IMR-90 (cell line): ENCODE data around the gene C1QL4. TPM values are rescaled to one million over a fixed set of nuclear protein-coding genes. Genes with fewer than 3 reads are reported as not detected.

Experiments
- ATAC-seq: fragments of 200-7000 bp; cut with Tn5 transposase; 2 replicates; pipeline ENCODE4 v1.9.1; 2020; ENCODE audit warnings: low read depth, mild to moderate bottlenecking, moderate library complexity
- BruUV-seq: library from RNA; stranded (reverse); fragments of 400-500 nt; replicated peaks from 2 replicates; lab custom pipeline; 2021; lab: Mats Ljungman, UMichigan
- CTCF ChIA-PET: fragments of 300-600 bp; formaldehyde crosslinking; extraction: SDS; loops from one replicate; lab custom pipeline; 2021; ENCODE audit warnings: antibody characterized with exemption; lab: Yijun Ruan, JAX
- POLR2A ChIA-PET: fragments of 300-600 bp; sonication (Branson Sonifier 250); formaldehyde crosslinking; loops from one replicate; lab custom pipeline; 2022; ENCODE audit warnings: antibody characterized with exemption; ENCODE audit not compliant: unreplicated experiment; lab: Charles Lee
- DNase-seq: peaks from one replicate; pipeline ENCODE4 v3.0.0; 2013
- H2AFZ ChIP-seq: replicated peaks from 2 replicates; pipeline ENCODE3; 2013; ENCODE audit warnings: low read length, mild to moderate bottlenecking; ENCODE audit not compliant: poor library complexity
- H2AK5ac ChIP-seq: 2 replicates; pipeline ENCODE4 v1.6.1; 2013; ENCODE audit warnings: low read depth, low read length, inconsistent platforms
- H2AK9ac ChIP-seq: replicated peaks from 2 replicates; pipeline ENCODE3; 2013; ENCODE audit warnings: mild to moderate bottlenecking, low read depth, low read length, moderate library complexity; ENCODE audit not compliant: poor library complexity
- H2BK120ac ChIP-seq: 2 replicates; pipeline ENCODE4 v1.6.1; 2013; ENCODE audit warnings: low read depth, low read length, inconsistent platforms
- H2BK15ac ChIP-seq: 3 replicates; pipeline ENCODE4 v1.6.1; 2013; ENCODE audit warnings: low read depth, low read length, inconsistent platforms
- H2BK20ac ChIP-seq: 2 replicates; pipeline ENCODE4 v1.6.1; 2013; ENCODE audit warnings: low read depth, mild to moderate bottlenecking, inconsistent platforms, low read length, moderate library complexity
- H2BK5ac ChIP-seq: 2 replicates; pipeline ENCODE4 v1.6.1; 2013; ENCODE audit warnings: mild to moderate bottlenecking, low read depth, low read length, inconsistent platforms; ENCODE audit not compliant: poor library complexity, severe bottlenecking
- H3K14ac ChIP-seq: replicated peaks from 2 replicates; pipeline ENCODE4 v1.6.1; 2013; ENCODE audit warnings: low read depth, low read length, inconsistent platforms
- H3K18ac ChIP-seq: 2 replicates; pipeline ENCODE4 v1.6.1; 2013; ENCODE audit warnings: low read depth, low read length, control low read depth
- H3K23ac ChIP-seq: 2 replicates; pipeline ENCODE4 v1.6.1; 2013; ENCODE audit warnings: low read depth, low read length, inconsistent platforms
- H3K27ac ChIP-seq: 2 replicates; pipeline ENCODE4 v1.5.1; 2013; ENCODE audit warnings: mild to moderate bottlenecking, control low read depth, low read length; ENCODE audit not compliant: insufficient read depth
- H3K27me3 ChIP-seq: 2 replicates; pipeline ENCODE4 v1.6.1; 2013; ENCODE audit warnings: low read length; ENCODE audit not compliant: control insufficient read depth, insufficient read depth
- H3K36me3 ChIP-seq: 2 replicates; pipeline ENCODE4 v1.6.1; 2013; ENCODE audit warnings: low read length, mixed read lengths; ENCODE audit not compliant: control insufficient read depth, insufficient read depth
- H3K4ac ChIP-seq: 2 replicates; pipeline ENCODE4 v1.6.1; 2013; ENCODE audit warnings: low read depth, low read length, inconsistent platforms
- H3K4me1 ChIP-seq: 2 replicates; pipeline ENCODE4 v1.6.1; 2013; ENCODE audit warnings: low read length, mixed read lengths; ENCODE audit not compliant: control insufficient read depth, insufficient read depth
- H3K4me2 ChIP-seq: 2 replicates; pipeline ENCODE4 v1.6.1; 2013; ENCODE audit warnings: low read depth, mild to moderate bottlenecking, control low read depth, low read length, moderate library complexity
- H3K4me3 ChIP-seq: 2 replicates; pipeline ENCODE4 v1.5.1; 2013; ENCODE audit warnings: low read depth, mild to moderate bottlenecking, control low read depth, low read length, moderate library complexity; ENCODE audit not compliant: insufficient read depth
- H3K56ac ChIP-seq: 2 replicates; pipeline ENCODE4 v1.6.1; 2013; ENCODE audit warnings: low read length, inconsistent platforms; ENCODE audit not compliant: insufficient read depth; ENCODE audit errors: extremely low read depth
- H3K79me1 ChIP-seq, 2 experiments: 2 replicates each; pipeline ENCODE4 v1.6.1; 2013; ENCODE audit warnings: low read length in 2 of 2, inconsistent platforms in 1 of 2, low read depth in 1 of 2
- H3K9ac ChIP-seq: 2 replicates; pipeline ENCODE4 v1.6.1; 2013; ENCODE audit warnings: low read depth, low read length, control low read depth
- H3K9me1 ChIP-seq: 2 replicates; pipeline ENCODE4 v1.6.1; 2013; ENCODE audit warnings: low read length, inconsistent platforms; ENCODE audit not compliant: insufficient read depth
- H3K9me3 ChIP-seq: 2 replicates; pipeline ENCODE4 v1.6.1; 2013; ENCODE audit warnings: low read length; ENCODE audit not compliant: control insufficient read depth, insufficient read depth
- H4K20me1 ChIP-seq: 2 replicates; pipeline ENCODE4 v1.6.1; 2013; ENCODE audit warnings: low read length, inconsistent platforms; ENCODE audit not compliant: insufficient read depth
- H4K5ac ChIP-seq: 2 replicates; pipeline ENCODE4 v1.6.1; 2013; ENCODE audit warnings: mild to moderate bottlenecking, low read depth, low read length, control low read depth
- H4K8ac ChIP-seq, 2 experiments: 2 replicates each; pipeline ENCODE4 v1.6.1; 2013; ENCODE audit warnings: low read depth in 2 of 2, low read length in 2 of 2, control low read depth in 1 of 2, inconsistent platforms in 1 of 2
- H4K91ac ChIP-seq: 2 replicates; pipeline ENCODE4 v1.6.1; 2013; ENCODE audit warnings: low read depth, low read length, inconsistent platforms; ENCODE audit not compliant: insufficient read depth
- BHLHE40 ChIP-seq: fragments of 150-350 bp; IDR thresholded peaks from 2 replicates; pipeline ENCODE4 v1.6.1; 2016; ENCODE audit warnings: mild to moderate bottlenecking, low read depth, low read length
- CEBPB ChIP-seq: IDR thresholded peaks from 2 replicates; pipeline ENCODE4 v1.6.1; 2012; ENCODE audit warnings: low read depth, low read length, improper control_type of control experiment
- CHD1 ChIP-seq: IDR thresholded peaks from 2 replicates; pipeline ENCODE4 v1.6.1; 2012; ENCODE audit warnings: low read depth, low read length, improper control_type of control experiment
- CTCF ChIP-seq: conservative IDR thresholded peaks from 2 replicates; pipeline ENCODE4 v1.5.1; 2012; ENCODE audit warnings: mild to moderate bottlenecking, low read depth, low read length, improper control_type of control experiment
- ELK1 ChIP-seq: fragments of 150-350 bp; IDR thresholded peaks from 2 replicates; pipeline ENCODE4 v1.6.1; 2016; ENCODE audit warnings: low read depth, mild to moderate bottlenecking, low read length, moderate library complexity, borderline replicate concordance
- FOS ChIP-seq: fragments of 150-350 bp; IDR thresholded peaks from 2 replicates; pipeline ENCODE4 v1.6.1; 2016; ENCODE audit warnings: low read depth, low read length
- MAFK ChIP-seq: IDR thresholded peaks from 2 replicates; pipeline ENCODE4 v1.6.1; 2012; ENCODE audit warnings: low read depth, low read length, improper control_type of control experiment
- MAZ ChIP-seq: IDR thresholded peaks from 2 replicates; pipeline ENCODE4 v1.6.1; 2012; ENCODE audit warnings: low read depth, mild to moderate bottlenecking, low read length, improper control_type of control experiment, moderate library complexity, borderline replicate concordance
- MXI1 ChIP-seq: IDR thresholded peaks from 2 replicates; pipeline ENCODE4 v1.6.1; 2012; ENCODE audit warnings: low read depth, mild to moderate bottlenecking, low read length, moderate library complexity, borderline replicate concordance
- NFE2L2 ChIP-seq: fragments of 150-350 bp; IDR thresholded peaks from 2 replicates; pipeline ENCODE4 v1.6.1; 2016; ENCODE audit warnings: low read depth, mild to moderate bottlenecking, low read length
- POLR2A ChIP-seq: IDR thresholded peaks from 2 replicates; pipeline ENCODE4 v1.6.1; 2012; ENCODE audit warnings: mild to moderate bottlenecking, low read depth, low read length
- RAD21 ChIP-seq: IDR thresholded peaks from 2 replicates; pipeline ENCODE4 v1.6.1; 2012; ENCODE audit warnings: low read length, improper control_type of control experiment
- RCOR1 ChIP-seq: IDR thresholded peaks from 2 replicates; pipeline ENCODE4 v1.6.1; 2012; ENCODE audit warnings: mild to moderate bottlenecking, low read length, improper control_type of control experiment; ENCODE audit not compliant: insufficient replicate concordance
- RFX5 ChIP-seq: IDR thresholded peaks from 2 replicates; pipeline ENCODE4 v1.8.0; 2012; ENCODE audit warnings: low read depth, mild to moderate bottlenecking, low read length, moderate library complexity
- SMC3 ChIP-seq: fragments of 150-350 bp; IDR thresholded peaks from 2 replicates; pipeline ENCODE4 v1.6.1; 2016; ENCODE audit warnings: low read depth, mild to moderate bottlenecking, antibody characterized with exemption, low read length, moderate library complexity
- WGBS, 2 experiments: methylation state at CpG; one replicate each; pipeline versions ENCODE4 v1.1.5 to v1.1.7; 2013; ENCODE audit warnings: missing lambda C conversion rate in 2 of 2; ENCODE audit not compliant: insufficient read length in 1 of 2; ENCODE audit errors: extremely low coverage in 2 of 2; 5-methylcytosine and 5-hydroxymethylcytosine counted together
- dilution Hi-C: fragments of 300-500 bp; cut with HindIII; formaldehyde crosslinking; loops from one replicate; pipeline ENCODE4 v1.14.3; 2018; ENCODE audit warnings: low sequenced_read_pairs; ENCODE audit not compliant: unreplicated experiment
- in situ Hi-C: fragments of 300-500 bp; cut with MboI; formaldehyde crosslinking; loops from 3 replicates; pipeline ENCODE4 v1.14.3; 2019; ENCODE audit warnings: low sequenced_read_pairs, inconsistent platforms, mixed read lengths
- intact Hi-C: fragments of 100-400 bp; cut with micrococcal nuclease; formaldehyde crosslinking; loops from 2 replicates; pipeline ENCODE4 v1.10.0; 2022
- polyA plus RNA-seq, 3 experiments: library from polyadenylated mRNA; depleted of rRNA; stranded (reverse); fragments of >200 nt; gene quantifications; 2 replicates each; pipeline ENCODE4 v1.2.3, GENCODE V29; 2012; ENCODE audit warnings: low replicate concordance in 1 of 3
- total RNA-seq: library from RNA; depleted of rRNA; stranded (reverse); fragments of >200 nt; gene quantifications from 2 replicates; pipeline ENCODE4 v1.2.3, GENCODE V29; 2012
- TF ChIP-seq, protein P1 (sequence below): fragments of 150-350 bp; IDR thresholded peaks from 2 replicates; pipeline ENCODE4 v1.6.1; 2017; ENCODE audit warnings: mild to moderate bottlenecking, antibody characterized with exemption, low read length, low read depth

The C1QL4 gene
- total and polyA plus RNA-seq, 2 of the 4 experiments (the other 2 are of a cell fraction), result 0.18 to 0.46 TPM

GRCh38 chr12:49294086-49294803 lies 42.7 kb downstream of the C1QL4 start:
- H4K20me1 ChIP-seq, result no peaks in the 10 kb centered on the region
- intact Hi-C loops, result no loop called here

More at GRCh38 chr12:49294086-49294803, 42.7 kb downstream of the C1QL4 start:
- ChIA-PET POLR2A (no interaction called here), CTCF (interaction anchor here (0.5 to 1.5 kb wide), 3 partner anchors 63 to 191 kb away, joined by 4 to 5 read pairs (median 4); no protein-coding TSS in a partner anchor)
- Histone ChIP-seq H3K36me3 (no peaks in the 10 kb centered on the region), H2AFZ (no peak overlapping the region), H3K4ac (no peak overlapping the region), H3K14ac (no peak overlapping the region), H3K18ac (no peak overlapping the region), H3K4me2 (no peak overlapping the region), H4K5ac (no peak overlapping the region), H2BK15ac (no peak overlapping the region), H2AK9ac (no peak overlapping the region), H2BK20ac (no peak overlapping the region), H2AK5ac (no peak overlapping the region), H3K9me1 (no peaks in the 10 kb centered on the region), H3K4me1 (peaks cover 7% of the 10 kb centered on the region), H3K4me3 (no peak overlapping the region), H3K27me3 (peaks cover 61% of the 10 kb centered on the region), H3K9me3 (peaks cover 6% of the 10 kb centered on the region; the same call in 1 of the 2 replicates), H2BK120ac (no peak overlapping the region), H3K23ac (no peak overlapping the region), H3K9ac (no peak overlapping the region), H2BK5ac (no peak overlapping the region), H4K91ac (no peak overlapping the region), H3K27ac (no peak overlapping the region), H3K56ac (no peak overlapping the region), H3K79me1 (no peaks in the 10 kb centered on the region), H4K8ac (no peak overlapping the region)
- dilution Hi-C loops, result no loop called here
- no TSS peak for BruUV-seq
- 80% methylated on average over 1 of the region's 8 CpGs; no CpG with 5 or more reads in 1 of the 2 experiments for WGBS, 2 experiments
- TF ChIP-seq, protein P1, sequence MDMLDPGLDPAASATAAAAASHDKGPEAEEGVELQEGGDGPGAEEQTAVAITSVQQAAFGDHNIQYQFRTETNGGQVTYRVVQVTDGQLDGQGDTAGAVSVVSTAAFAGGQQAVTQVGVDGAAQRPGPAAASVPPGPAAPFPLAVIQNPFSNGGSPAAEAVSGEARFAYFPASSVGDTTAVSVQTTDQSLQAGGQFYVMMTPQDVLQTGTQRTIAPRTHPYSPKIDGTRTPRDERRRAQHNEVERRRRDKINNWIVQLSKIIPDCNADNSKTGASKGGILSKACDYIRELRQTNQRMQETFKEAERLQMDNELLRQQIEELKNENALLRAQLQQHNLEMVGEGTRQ, result no peak
- TF ChIP-seq CEBPB, result no peak
- TF ChIP-seq MXI1, result no peak
- no peak for TF ChIP-seq POLR2A
- no peak for TF ChIP-seq CHD1
- TF ChIP-seq RAD21, result no peak
- TF ChIP-seq MAFK, result no peak
- TF ChIP-seq BHLHE40, result no peak
- no peak for TF ChIP-seq ELK1
- no peak for TF ChIP-seq SMC3
- TF ChIP-seq MAZ, result no peak
- TF ChIP-seq RCOR1, result no peak
- TF ChIP-seq NFE2L2, result no peak
- TF ChIP-seq RFX5, result no peak
- no peak for TF ChIP-seq CTCF
- no peak for TF ChIP-seq FOS
- DNase-seq (no peak), ATAC-seq (no peak)
- in situ Hi-C loops, result no loop called here
